Activated T-cell treated with anti-CD3 and anti-CD28 coated beads, Interleukin-2, amount 50 U/mL, for 24 hours (primary cell): ENCODE data around the gene ZNF609.

Source experiments
- DNase-seq: peaks from one replicate; pipeline ENCODE4 v3.0.0-alpha.2; 2020
- H3K27ac Mint-ChIP-seq: 2 replicates; pipeline ENCODE4 v1.8.0; 2020; ENCODE audit warnings: mild to moderate bottlenecking, mixed read lengths
- H3K27me3 Mint-ChIP-seq: 2 replicates; pipeline ENCODE4 v1.8.0; 2020; ENCODE audit warnings: mixed read lengths
- H3K36me3 Mint-ChIP-seq: 2 replicates; pipeline ENCODE4 v1.8.0; 2020; ENCODE audit warnings: low read depth, mixed read lengths
- H3K4me1 Mint-ChIP-seq: 2 replicates; pipeline ENCODE4 v1.8.0; 2020; ENCODE audit warnings: low read depth, mixed read lengths
- H3K4me3 Mint-ChIP-seq: 2 replicates; pipeline ENCODE4 v1.8.0; 2020; ENCODE audit warnings: mild to moderate bottlenecking, moderate library complexity, mixed read lengths
- H3K9me3 Mint-ChIP-seq: 2 replicates; pipeline ENCODE4 v1.8.0; 2020; ENCODE audit warnings: mixed read lengths

Gene ZNF609

DNA sequence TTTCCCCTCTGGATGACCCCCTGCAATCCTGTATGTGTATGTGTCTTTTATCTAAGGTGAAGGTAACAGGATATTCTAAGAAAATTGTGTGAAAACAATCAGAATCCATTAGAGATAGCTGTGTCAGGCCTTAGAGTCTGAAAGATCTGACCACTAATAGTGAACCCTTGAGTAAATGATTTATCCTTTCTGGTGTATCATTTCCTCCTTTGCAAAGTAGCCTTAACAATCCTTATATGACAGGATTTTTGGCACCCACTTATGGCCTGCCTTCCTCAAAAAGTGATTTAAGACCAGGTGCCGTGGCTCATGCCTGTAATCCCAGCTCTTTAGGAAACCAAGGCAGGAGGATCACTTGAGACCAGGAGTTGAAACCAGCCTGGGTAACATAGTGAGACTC is 204.8 kb downstream of the ZNF609 start:
- DNase-seq: no peak
- no peak overlapping the region for H3K4me3 Mint-ChIP-seq
- no peaks in the 10 kb centered on the region for H3K27me3 Mint-ChIP-seq
- H3K36me3 Mint-ChIP-seq: peaks cover 15% of the 10 kb centered on the region
- no peak overlapping the region for H3K27ac Mint-ChIP-seq
- no peaks in the 10 kb centered on the region for H3K9me3 Mint-ChIP-seq
- H3K4me1 Mint-ChIP-seq: peaks cover 11% of the 10 kb centered on the region

DNA sequence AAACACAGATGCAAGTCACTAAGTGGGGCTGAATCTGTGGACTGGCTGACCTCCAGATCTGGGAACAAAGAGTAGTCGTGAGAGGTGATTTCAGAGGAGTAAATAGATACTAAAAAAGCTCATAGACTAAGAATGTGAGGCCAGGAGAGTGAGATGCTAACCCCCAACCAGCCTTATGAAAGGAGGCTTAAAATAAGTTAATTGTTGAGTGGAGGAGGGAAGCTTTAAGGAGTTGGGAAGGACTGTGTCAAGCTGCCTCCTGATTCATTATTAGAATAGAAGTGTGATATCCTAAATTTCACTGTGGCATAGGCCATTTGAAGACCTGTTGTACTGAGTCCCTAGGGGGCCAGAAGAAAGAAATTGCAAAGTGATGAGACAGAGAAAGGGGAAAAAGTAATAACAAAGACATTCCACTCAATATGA is 207.4 kb downstream of the ZNF609 start:
- no peaks in the 10 kb centered on the region for H3K27me3 Mint-ChIP-seq

DNA sequence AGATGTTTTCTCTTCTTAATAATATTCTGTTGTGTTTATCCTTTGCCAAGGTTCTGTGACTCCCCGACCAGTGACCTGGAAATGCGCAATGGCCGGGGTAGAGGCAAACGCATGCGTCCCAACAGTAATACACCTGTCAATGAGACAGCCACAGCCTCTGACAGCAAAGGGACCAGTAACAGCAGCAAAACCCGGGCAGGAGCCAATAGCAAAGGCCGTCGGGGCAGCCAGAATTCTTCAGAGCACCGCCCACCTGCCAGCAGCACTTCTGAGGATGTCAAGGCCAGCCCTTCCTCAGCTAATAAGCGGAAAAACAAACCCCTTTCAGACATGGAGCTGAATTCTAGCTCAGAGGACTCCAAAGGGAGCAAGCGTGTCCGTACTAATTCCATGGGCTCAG is 213.5 kb downstream of the ZNF609 start:
- no peak overlapping the region for H3K4me3 Mint-ChIP-seq
- peaks cover 8% of the 10 kb centered on the region for H3K4me1 Mint-ChIP-seq
- peak overlapping the region; percentile 69 for H3K27ac Mint-ChIP-seq
- H3K36me3 Mint-ChIP-seq: peaks cover 63% of the 10 kb centered on the region
- no peaks in the 10 kb centered on the region for H3K27me3 Mint-ChIP-seq
- H3K9me3 Mint-ChIP-seq: no peaks in the 10 kb centered on the region
- no peak for DNase-seq

More for the DNA sequence above, 207.4 kb downstream of the ZNF609 start:
- H3K4me1 Mint-ChIP-seq: peaks cover 11% of the 10 kb centered on the region
- no peak overlapping the region for H3K4me3 Mint-ChIP-seq
- H3K36me3 Mint-ChIP-seq: peaks cover 16% of the 10 kb centered on the region
- H3K27ac Mint-ChIP-seq: peak overlapping the region; percentile 31
- no peaks in the 10 kb centered on the region for H3K9me3 Mint-ChIP-seq
- DNase-seq: no peak

DNA sequence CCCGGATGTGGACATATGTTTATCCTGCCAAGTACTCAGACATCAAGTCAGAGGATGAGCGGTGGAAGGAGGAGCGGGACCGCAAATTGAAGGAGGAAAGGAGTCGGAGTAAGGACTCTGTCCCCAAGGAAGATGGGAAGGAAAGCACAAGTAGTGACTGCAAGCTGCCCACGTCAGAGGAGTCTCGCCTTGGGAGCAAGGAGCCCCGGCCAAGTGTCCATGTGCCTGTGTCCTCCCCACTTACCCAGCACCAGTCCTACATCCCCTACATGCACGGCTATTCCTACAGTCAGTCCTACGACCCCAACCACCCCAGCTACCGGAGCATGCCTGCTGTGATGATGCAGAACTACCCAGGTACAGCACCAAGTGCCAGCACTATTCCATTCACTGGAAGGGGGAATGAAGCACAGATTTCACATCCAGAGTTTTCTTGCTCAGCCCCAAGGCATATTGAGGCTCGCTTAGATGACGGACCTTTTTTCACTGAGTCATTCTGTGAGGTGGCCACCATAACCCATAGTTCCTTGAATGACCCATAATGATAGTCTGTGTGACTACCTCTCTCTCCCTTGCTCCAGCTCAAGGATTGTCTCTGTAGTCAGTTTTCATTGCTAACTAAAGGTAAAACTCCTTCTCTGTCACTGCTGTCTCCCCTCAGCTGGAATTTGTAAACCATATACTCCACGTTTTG is 217.9 kb downstream of the ZNF609 start:
- no peaks in the 10 kb centered on the region for H3K9me3 Mint-ChIP-seq
- H3K4me1 Mint-ChIP-seq: peaks cover 3% of the 10 kb centered on the region
- no peaks in the 10 kb centered on the region for H3K27me3 Mint-ChIP-seq
- H3K36me3 Mint-ChIP-seq: peaks cover 89% of the 10 kb centered on the region
- DNase-seq: no peak
- H3K27ac Mint-ChIP-seq: peak overlapping the region; percentile 32
- no peak overlapping the region for H3K4me3 Mint-ChIP-seq

DNA sequence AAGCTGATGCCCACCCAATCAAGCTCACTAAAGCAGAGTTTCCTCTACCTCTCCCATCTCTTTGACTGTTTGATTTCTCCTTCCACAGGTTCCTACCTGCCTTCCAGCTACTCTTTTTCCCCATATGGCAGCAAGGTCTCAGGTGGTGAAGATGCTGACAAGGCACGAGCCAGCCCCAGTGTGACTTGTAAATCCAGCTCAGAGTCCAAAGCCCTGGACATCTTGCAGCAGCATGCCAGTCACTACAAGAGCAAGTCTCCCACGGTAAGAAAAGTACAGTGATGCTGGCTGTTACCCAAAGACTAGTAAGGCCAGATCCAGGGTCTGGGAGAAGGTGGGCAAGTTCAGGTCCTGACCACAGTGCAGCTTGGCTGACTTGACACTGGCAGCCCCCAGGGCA is 219.7 kb downstream of the ZNF609 start:
- H3K4me1 Mint-ChIP-seq: no peaks in the 10 kb centered on the region
- H3K36me3 Mint-ChIP-seq: peaks cover 85% of the 10 kb centered on the region
- H3K4me3 Mint-ChIP-seq: no peak overlapping the region
- H3K27me3 Mint-ChIP-seq: no peaks in the 10 kb centered on the region
- H3K9me3 Mint-ChIP-seq: no peaks in the 10 kb centered on the region
- H3K27ac Mint-ChIP-seq: peak overlapping the region; percentile 59
- DNase-seq: no peak

DNA sequence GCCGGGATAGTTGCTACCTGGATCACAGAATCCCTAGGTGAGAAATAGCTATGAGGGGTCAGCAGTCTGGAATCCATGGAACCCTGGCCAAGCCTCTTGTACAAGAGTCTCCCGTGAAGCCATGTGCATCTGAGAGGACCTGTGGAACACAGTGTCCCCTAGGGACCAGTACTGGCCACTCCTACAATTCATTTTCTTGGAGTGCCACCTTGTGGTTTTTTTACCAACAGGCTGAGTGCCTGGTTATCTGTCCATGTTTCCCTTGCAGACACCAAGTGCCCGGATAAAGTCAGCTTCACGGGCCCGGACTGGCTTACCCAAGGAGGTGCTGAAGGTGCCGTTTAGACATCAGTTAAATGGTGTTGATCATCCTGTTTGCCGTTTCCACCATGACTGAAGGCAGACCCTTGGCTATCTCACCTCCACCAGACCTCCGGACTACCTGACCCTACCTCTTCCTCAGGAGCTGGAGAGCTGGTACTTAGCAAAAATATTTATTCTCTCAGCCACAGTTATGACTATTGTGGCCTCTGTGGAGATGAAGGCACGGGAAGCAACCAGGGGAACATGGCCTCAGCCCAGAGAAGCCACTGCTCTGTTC is 221.1 kb downstream of the ZNF609 start:
- H3K9me3 Mint-ChIP-seq: no peaks in the 10 kb centered on the region
- H3K4me1 Mint-ChIP-seq: peaks cover 1% of the 10 kb centered on the region
- no peak overlapping the region for H3K4me3 Mint-ChIP-seq
- peak overlapping the region; percentile 53 for H3K27ac Mint-ChIP-seq
- H3K36me3 Mint-ChIP-seq: peaks cover 85% of the 10 kb centered on the region
- no peak for DNase-seq
- H3K27me3 Mint-ChIP-seq: no peaks in the 10 kb centered on the region

DNA sequence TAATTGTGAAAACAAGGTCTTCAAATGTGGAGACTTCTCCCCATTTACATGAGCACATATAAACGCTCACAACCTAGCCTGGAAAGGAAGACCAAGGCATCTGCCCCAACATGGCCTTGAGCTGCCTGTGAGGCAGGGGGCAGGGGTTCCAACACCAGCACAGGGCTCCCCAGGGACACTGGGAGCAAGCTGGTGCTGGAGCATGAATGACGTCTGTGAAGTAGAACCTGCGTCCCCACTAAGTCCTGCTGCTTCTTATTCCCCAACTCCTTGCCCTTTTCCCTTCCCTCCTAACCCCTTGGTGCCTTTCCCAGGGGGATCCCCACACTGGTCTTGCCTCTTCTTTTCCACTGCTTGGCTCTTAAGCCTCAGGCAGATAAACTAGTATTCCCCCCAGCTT is 221.9 kb downstream of the ZNF609 start:
- Mint-ChIP-seq H3K9me3 (no peaks in the 10 kb centered on the region), H3K4me1 (peaks cover 1% of the 10 kb centered on the region), H3K4me3 (no peak overlapping the region), H3K27me3 (no peaks in the 10 kb centered on the region), H3K36me3 (peaks cover 87% of the 10 kb centered on the region), H3K27ac (peak overlapping the region; percentile 81)
- no peak for DNase-seq

DNA sequence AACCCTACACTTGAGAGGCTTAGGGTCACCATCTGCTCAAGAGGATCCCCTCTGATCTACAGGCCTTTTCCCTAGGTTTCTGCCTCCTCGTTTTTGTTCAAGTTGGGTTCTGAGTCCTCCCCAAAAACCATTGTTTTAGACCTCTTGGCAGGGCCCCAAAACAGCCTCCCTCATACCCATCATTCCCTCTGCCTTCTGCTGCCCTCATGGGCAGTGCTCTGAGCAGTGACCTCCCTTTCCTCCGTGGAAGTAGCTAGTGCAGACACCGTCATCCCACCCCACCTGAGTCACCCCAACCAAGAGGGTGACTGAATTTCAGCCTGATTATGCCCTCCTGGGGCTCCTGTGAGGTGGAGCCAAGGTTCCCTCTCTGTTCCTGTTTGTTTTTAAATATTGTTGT is 223.0 kb downstream of the ZNF609 start:
- Mint-ChIP-seq H3K36me3 (peaks cover 87% of the 10 kb centered on the region), H3K4me1 (peaks cover 1% of the 10 kb centered on the region), H3K9me3 (no peaks in the 10 kb centered on the region), H3K27ac (peak overlapping the region; percentile 47), H3K4me3 (no peak overlapping the region), H3K27me3 (no peaks in the 10 kb centered on the region)
- no peak for DNase-seq

DNA sequence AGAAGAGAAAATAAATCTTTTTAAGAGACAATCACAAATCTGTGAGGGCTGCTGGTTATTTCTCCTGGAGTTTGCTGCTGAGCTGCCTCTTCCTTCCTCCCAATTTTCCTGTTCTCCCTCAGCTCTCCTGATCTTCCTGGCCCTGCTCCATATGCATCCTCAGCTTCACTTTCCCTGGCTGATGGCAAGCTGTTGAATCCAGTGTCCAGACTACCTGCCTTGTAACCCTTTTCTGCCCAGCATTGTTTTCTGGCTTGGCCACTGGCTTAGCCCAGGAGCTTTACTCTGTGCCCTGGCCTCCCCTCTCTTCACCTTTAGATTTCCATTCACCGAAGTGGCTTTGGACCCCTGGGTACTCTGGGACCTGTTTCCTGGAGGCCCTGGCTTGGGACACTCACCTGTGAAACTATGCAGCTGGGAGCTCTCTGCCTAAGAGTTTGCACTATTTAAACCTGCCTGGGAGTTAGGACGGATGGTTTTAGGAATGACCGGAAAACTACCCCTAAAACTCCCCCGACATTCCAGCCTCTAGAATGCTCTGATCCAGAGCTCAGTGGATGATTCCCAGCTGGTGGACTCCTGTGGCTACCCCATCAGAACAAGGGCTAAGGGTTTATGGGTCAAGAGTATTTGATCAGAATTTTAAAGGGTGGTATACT is 225.0 kb downstream of the ZNF609 start:
- Mint-ChIP-seq H3K4me1 (peaks cover 1% of the 10 kb centered on the region), H3K27me3 (no peaks in the 10 kb centered on the region), H3K4me3 (no peak overlapping the region), H3K27ac (peak overlapping the region; percentile 61), H3K36me3 (peaks cover 86% of the 10 kb centered on the region), H3K9me3 (no peaks in the 10 kb centered on the region)
- DNase-seq: no peak

DNA sequence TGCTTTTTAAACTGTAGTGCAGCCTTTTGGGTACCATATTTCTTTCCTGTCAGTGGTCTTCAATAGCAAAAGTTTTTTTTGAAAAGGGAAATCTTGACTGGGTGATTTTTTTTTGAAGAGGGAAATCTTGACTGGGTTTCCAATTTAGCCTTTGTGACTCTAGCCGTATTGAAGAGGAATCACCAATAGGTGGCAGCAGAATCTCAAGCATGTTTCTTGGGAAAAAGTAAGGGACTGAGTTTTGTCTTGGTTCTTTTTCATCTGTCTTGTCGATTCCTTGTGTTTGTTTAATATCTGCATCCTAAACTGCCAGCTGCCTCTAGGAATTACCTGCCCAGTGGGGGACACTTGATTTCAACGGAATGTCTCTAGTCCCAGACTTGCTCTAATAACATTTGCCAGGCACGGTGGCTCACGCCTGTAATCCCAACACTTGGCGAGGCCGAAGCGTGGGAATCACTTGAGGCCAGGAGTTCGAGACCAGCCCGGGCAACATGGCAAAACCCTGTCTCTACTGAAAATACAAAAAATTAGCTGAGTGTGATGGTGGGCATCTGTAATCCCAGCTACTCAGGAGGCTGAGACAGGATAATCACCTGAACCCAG is 225.9 kb downstream of the ZNF609 start:
- H3K36me3 Mint-ChIP-seq: peaks cover 86% of the 10 kb centered on the region
- DNase-seq: no peak
- H3K9me3 Mint-ChIP-seq: no peaks in the 10 kb centered on the region
- H3K27ac Mint-ChIP-seq: no peak overlapping the region
- H3K4me1 Mint-ChIP-seq: peaks cover 4% of the 10 kb centered on the region
- no peaks in the 10 kb centered on the region for H3K27me3 Mint-ChIP-seq
- H3K4me3 Mint-ChIP-seq: no peak overlapping the region

DNA sequence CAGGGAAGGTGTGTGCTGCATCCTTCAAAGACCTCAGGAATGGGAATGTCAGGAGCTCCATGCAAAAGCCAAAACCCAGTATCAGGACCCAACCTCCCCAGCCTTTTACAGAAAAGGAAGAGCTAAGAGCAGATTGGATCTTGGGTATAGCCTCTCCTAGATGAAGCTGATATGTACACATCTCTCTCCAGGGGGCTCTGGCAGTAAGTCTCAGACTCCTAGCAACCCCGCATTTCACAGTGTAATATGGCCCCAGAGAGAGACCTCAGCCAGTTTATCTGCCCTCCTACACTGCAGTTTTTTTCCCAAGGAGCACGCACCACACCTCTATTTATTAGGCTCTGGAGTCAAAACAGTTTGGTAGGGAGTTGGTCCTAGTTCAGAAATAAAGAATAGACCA is 226.8 kb downstream of the ZNF609 start:
- Mint-ChIP-seq H3K4me3 (no peak overlapping the region), H3K36me3 (peaks cover 81% of the 10 kb centered on the region), H3K9me3 (no peaks in the 10 kb centered on the region), H3K4me1 (peaks cover 10% of the 10 kb centered on the region), H3K27me3 (no peaks in the 10 kb centered on the region), H3K27ac (peak overlapping the region; percentile 79)
- DNase-seq: no peak

DNA sequence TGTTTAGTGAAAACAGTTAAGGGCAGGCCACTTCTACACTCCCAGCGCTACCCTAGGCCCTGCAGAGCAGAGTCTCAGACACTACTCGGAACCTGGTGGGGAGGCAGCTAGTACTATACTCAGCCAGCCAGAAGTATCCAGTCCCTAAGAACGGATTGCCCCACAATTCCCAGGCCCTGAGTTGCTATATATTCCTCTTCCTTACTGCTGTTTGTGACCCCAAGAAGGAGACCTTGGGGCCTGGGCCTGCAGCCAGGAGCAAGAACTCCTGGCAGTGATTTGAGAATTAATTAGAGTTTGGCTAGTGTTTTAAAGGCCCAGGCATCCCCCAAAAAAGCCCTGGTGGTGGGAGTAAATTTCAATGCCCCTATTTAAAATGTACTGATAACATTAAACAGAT is 227.3 kb downstream of the ZNF609 start:
- no peak for DNase-seq
- H3K36me3 Mint-ChIP-seq: peaks cover 78% of the 10 kb centered on the region
- no peaks in the 10 kb centered on the region for H3K9me3 Mint-ChIP-seq
- peaks cover 12% of the 10 kb centered on the region for H3K4me1 Mint-ChIP-seq
- H3K27me3 Mint-ChIP-seq: no peaks in the 10 kb centered on the region
- H3K4me3 Mint-ChIP-seq: no peak overlapping the region
- peak overlapping the region; percentile 79 for H3K27ac Mint-ChIP-seq

DNA sequence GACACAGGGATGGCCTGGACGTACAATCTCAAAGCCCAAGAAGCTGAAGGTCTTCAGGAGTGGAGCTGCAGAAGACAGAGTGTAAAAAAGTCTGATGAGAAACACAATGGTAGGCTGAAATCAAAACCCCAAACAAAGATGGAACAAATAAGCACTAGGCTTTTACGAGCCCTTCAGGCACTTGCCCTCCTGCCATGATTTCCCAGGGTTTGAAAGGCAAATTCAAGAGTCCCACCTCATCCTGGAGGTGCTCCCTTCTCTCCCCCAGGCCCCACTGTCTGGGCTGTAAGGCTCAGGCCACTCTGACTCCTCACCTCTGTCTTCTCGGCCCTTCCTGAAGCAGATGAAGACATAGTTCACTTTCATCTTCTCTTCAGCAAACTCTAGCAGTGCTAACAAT is 228.4 kb downstream of the ZNF609 start:
- no peak for DNase-seq

DNA sequence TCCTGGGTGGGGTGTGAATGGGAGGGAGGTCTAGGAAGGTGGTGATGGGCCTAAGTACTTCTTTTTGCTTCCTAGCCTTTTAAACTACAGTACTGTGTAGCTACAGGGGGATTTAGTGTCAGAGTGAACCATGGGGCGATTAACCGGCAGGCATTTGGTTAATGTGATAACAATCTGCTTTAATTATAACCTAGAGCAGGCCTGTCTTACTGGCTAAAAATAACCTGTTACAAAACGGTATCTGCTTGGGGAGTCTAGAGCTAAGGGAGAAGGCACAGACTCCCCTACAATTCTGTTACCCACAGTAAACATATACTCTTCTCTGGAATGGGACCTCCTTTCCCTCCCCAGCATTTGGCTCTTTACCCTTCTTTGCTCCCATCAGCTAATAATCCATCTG is 229.6 kb downstream of the ZNF609 start:
- DNase-seq: no peak
- Mint-ChIP-seq H3K4me1 (peaks cover 22% of the 10 kb centered on the region), H3K9me3 (no peaks in the 10 kb centered on the region), H3K27ac (peak overlapping the region; percentile 84), H3K36me3 (peaks cover 85% of the 10 kb centered on the region), H3K27me3 (no peaks in the 10 kb centered on the region), H3K4me3 (no peak overlapping the region)

More for the DNA sequence above, 228.4 kb downstream of the ZNF609 start:
- H3K27me3 Mint-ChIP-seq: no peaks in the 10 kb centered on the region
- H3K4me1 Mint-ChIP-seq: peaks cover 19% of the 10 kb centered on the region
- H3K4me3 Mint-ChIP-seq: no peak overlapping the region
- H3K9me3 Mint-ChIP-seq: no peaks in the 10 kb centered on the region
- H3K27ac Mint-ChIP-seq: peak overlapping the region; percentile 79
- H3K36me3 Mint-ChIP-seq: peaks cover 82% of the 10 kb centered on the region
